SK-N-SH treated with all-trans-retinoic acid at 6 μM for 48 hours (cell line): ENCODE results near the gene PTPRN2.
"Not testable (repeated sequence)": the region's sequence is repeated elsewhere in the genome, so short reads cannot be mapped to it uniquely, and the experiment has no call there.

Experiments
- ATAC-seq: fragments of 200-7000 bp; cut with Tn5 transposase; 3 replicates; pipeline ENCODE4 v1.9.1; 2020; ENCODE audit warnings: mild to moderate bottlenecking, moderate library complexity
- ARNTL ChIP-seq: fragments of 450-650 bp; formaldehyde crosslinking; IDR thresholded peaks from 2 replicates; pipeline ENCODE4 v1.5.0; 2020; ENCODE audit warnings: low read depth, mild to moderate bottlenecking, moderate library complexity, borderline replicate concordance
- BACH2 ChIP-seq: fragments of 250-450 bp; sonication (Bioruptor Pico); IDR thresholded peaks from 2 replicates; pipeline ENCODE4 v1.9.0; 2021; ENCODE audit warnings: mild to moderate bottlenecking, borderline replicate concordance
- ESRRG ChIP-seq: fragments of 250-450 bp; sonication (Bioruptor Pico); IDR thresholded peaks from 2 replicates; pipeline ENCODE4 v1.6.1; 2021; ENCODE audit warnings: mild to moderate bottlenecking
- GLIS3 ChIP-seq: fragments of 250-450 bp; sonication (Bioruptor Pico); IDR thresholded peaks from 2 replicates; pipeline ENCODE4 v1.5.0; 2020; ENCODE audit warnings: mild to moderate bottlenecking, moderate library complexity
- ISL1 ChIP-seq: fragments of 250-450 bp; sonication (Bioruptor Pico); IDR thresholded peaks from 2 replicates; pipeline ENCODE4 v2.1.2; 2022; ENCODE audit warnings: mild to moderate bottlenecking, moderate library complexity
- OSR1 ChIP-seq: fragments of 250-450 bp; sonication (Bioruptor Pico); IDR thresholded peaks from 2 replicates; pipeline ENCODE4 v1.8.0; 2022; ENCODE audit warnings: moderate library complexity, mild to moderate bottlenecking, inconsistent platforms
- PPARA ChIP-seq: fragments of 250-450 bp; sonication (Bioruptor Pico); IDR thresholded peaks from 2 replicates; pipeline ENCODE4 v1.5.0; 2020; ENCODE audit warnings: mild to moderate bottlenecking, borderline replicate concordance
- RARB ChIP-seq: fragments of 250-450 bp; sonication (Bioruptor Pico); IDR thresholded peaks from 2 replicates; pipeline ENCODE4 v1.8.0; 2021; ENCODE audit warnings: mild to moderate bottlenecking, moderate library complexity
- TCF4 ChIP-seq: fragments of 250-450 bp; sonication (Bioruptor Pico); IDR thresholded peaks from 2 replicates; pipeline ENCODE4 v1.8.0; 2021; ENCODE audit warnings: mild to moderate bottlenecking, moderate library complexity, borderline replicate concordance
- TOX ChIP-seq: fragments of 250-450 bp; sonication (Bioruptor Pico); IDR thresholded peaks from 2 replicates; pipeline ENCODE4 v1.8.0; 2021; ENCODE audit warnings: mild to moderate bottlenecking, moderate library complexity, borderline replicate concordance
- ZC3H10 ChIP-seq: fragments of 250-450 bp; sonication (Bioruptor Pico); IDR thresholded peaks from 2 replicates; pipeline ENCODE4 v1.5.1; 2021; ENCODE audit warnings: mild to moderate bottlenecking, moderate library complexity
- ZFP30 ChIP-seq: fragments of 450-650 bp; formaldehyde crosslinking; IDR thresholded peaks from 2 replicates; pipeline ENCODE4 v1.5.0; 2022; ENCODE audit warnings: mild to moderate bottlenecking, moderate library complexity
- ZNF565 ChIP-seq: fragments of 450-650 bp; formaldehyde crosslinking; conservative IDR thresholded peaks from 2 replicates; pipeline ENCODE4 v1.5.0; 2020; ENCODE audit warnings: low read depth, mild to moderate bottlenecking, moderate library complexity
- ZNF70 ChIP-seq: fragments of 450-650 bp; formaldehyde crosslinking; IDR thresholded peaks from 2 replicates; pipeline ENCODE4 v1.5.0; 2020; ENCODE audit warnings: mild to moderate bottlenecking, moderate library complexity
- ZNF8 ChIP-seq: fragments of 450-650 bp; formaldehyde crosslinking; IDR thresholded peaks from 2 replicates; pipeline ENCODE4 v1.5.0; 2020; ENCODE audit warnings: mild to moderate bottlenecking, moderate library complexity
- TF ChIP-seq, protein P1 (sequence below): fragments of 250-450 bp; sonication (Bioruptor Pico); IDR thresholded peaks from 2 replicates; pipeline ENCODE4 v1.5.1; 2021; ENCODE audit warnings: mild to moderate bottlenecking, moderate library complexity
- TF ChIP-seq, protein P2 (sequence below): fragments of 250-450 bp; sonication (Bioruptor Pico); IDR thresholded peaks from 2 replicates; pipeline ENCODE4 v1.8.0; 2020; ENCODE audit warnings: mild to moderate bottlenecking, moderate library complexity, borderline replicate concordance
- TF ChIP-seq, protein P3 (sequence below): fragments of 250-450 bp; sonication (Bioruptor Pico); IDR thresholded peaks from 2 replicates; pipeline ENCODE4 v1.8.0; 2021; ENCODE audit warnings: low read depth, mild to moderate bottlenecking, moderate library complexity, borderline replicate concordance
- TF ChIP-seq, protein P4 (sequence below): fragments of 250-450 bp; sonication (Bioruptor Pico); IDR thresholded peaks from 2 replicates; pipeline ENCODE4 v1.5.1; 2020; ENCODE audit warnings: low read depth, mild to moderate bottlenecking, moderate library complexity

The PTPRN2 gene

DNA sequence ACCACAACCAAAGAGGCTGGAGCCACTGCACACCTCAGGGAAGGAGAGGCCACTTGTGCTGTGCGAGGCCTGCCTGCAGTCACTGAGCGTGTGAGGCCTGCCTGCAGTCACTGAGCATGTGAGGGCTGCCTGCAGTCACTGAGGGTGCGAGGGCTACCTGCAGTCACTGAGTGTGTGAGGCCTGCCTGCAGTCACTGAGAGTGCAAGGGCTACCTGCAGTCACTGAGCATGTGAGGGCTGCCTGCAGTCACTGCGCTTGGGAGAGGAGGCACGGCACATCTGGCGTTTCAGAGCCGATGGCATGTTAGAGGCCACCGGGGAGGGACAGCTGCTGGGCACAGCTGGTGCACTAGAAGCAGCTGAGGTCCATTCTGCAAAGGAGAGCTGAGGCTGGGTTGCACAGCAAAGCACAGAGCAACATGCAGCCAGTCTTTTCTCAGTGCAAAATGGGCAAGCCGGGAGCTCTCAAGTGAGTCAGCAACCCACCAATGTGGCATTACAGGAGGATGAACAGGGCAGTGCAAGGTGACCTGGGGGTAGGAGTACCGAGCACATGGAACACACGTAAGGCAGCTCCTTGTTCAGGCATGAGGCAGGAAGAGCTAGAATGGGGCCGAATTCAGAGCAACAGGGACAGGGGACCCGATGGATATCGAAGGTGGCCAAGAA, 540.1 kb downstream of the PTPRN2 start:
- ATAC-seq: no peak
- TF ChIP-seq TCF4 (CRISPR knock-in tag) (no peak), ESRRG (no peak), ARNTL (CRISPR knock-in tag) (no peak), ZNF565 (CRISPR knock-in tag) (no peak), OSR1 (no peak), GLIS3 (no peak), ZNF70 (no peak), RARB (CRISPR knock-in tag) (no peak), TOX (no peak), ZNF8 (CRISPR knock-in tag) (no peak), ZC3H10 (CRISPR knock-in tag) (no peak), ZFP30 (CRISPR knock-in tag) (no peak), ISL1 (no peak), PPARA (CRISPR knock-in tag) (no peak), BACH2 (no peak)
- TF ChIP-seq, protein P1, sequence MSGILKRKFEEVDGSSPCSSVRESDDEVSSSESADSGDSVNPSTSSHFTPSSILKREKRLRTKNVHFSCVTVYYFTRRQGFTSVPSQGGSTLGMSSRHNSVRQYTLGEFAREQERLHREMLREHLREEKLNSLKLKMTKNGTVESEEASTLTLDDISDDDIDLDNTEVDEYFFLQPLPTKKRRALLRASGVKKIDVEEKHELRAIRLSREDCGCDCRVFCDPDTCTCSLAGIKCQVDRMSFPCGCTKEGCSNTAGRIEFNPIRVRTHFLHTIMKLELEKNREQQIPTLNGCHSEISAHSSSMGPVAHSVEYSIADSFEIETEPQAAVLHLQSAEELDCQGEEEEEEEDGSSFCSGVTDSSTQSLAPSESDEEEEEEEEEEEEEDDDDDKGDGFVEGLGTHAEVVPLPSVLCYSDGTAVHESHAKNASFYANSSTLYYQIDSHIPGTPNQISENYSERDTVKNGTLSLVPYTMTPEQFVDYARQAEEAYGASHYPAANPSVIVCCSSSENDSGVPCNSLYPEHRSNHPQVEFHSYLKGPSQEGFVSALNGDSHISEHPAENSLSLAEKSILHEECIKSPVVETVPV: no peak
- TF ChIP-seq, protein P2, sequence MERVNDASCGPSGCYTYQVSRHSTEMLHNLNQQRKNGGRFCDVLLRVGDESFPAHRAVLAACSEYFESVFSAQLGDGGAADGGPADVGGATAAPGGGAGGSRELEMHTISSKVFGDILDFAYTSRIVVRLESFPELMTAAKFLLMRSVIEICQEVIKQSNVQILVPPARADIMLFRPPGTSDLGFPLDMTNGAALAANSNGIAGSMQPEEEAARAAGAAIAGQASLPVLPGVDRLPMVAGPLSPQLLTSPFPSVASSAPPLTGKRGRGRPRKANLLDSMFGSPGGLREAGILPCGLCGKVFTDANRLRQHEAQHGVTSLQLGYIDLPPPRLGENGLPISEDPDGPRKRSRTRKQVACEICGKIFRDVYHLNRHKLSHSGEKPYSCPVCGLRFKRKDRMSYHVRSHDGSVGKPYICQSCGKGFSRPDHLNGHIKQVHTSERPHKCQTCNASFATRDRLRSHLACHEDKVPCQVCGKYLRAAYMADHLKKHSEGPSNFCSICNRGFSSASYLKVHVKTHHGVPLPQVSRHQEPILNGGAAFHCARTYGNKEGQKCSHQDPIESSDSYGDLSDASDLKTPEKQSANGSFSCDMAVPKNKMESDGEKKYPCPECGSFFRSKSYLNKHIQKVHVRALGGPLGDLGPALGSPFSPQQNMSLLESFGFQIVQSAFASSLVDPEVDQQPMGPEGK (CRISPR knock-in tag): no peak
- TF ChIP-seq, protein P3, sequence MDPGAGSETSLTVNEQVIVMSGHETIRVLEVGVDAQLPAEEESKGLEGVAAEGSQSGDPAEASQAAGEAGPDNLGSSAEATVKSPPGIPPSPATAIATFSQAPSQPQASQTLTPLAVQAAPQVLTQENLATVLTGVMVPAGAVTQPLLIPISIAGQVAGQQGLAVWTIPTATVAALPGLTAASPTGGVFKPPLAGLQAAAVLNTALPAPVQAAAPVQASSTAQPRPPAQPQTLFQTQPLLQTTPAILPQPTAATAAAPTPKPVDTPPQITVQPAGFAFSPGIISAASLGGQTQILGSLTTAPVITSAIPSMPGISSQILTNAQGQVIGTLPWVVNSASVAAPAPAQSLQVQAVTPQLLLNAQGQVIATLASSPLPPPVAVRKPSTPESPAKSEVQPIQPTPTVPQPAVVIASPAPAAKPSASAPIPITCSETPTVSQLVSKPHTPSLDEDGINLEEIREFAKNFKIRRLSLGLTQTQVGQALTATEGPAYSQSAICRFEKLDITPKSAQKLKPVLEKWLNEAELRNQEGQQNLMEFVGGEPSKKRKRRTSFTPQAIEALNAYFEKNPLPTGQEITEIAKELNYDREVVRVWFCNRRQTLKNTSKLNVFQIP (CRISPR knock-in tag): no peak
- TF ChIP-seq, all 23 proteins: peak for 0

DNA sequence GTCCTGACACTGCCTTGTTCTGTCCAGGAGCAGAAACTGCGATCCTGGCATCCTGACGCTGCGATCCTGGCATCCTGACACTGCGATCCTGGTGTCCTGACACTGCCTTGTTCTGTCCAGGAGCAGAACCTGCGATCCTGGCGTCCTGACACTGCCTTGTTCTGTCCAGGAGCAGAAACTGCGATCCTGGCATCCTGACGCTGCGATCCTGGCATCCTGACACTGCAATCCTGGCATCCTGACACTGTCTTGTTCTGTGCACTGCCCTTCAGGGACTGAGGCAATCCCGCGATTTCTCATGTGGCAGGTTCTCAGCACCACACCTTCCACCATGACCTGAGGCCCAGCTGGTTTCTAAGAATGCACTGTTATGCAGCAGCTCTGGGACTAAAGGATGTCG, 541.4 kb downstream of the PTPRN2 start:
- not testable (repeated sequence) for ATAC-seq

DNA sequence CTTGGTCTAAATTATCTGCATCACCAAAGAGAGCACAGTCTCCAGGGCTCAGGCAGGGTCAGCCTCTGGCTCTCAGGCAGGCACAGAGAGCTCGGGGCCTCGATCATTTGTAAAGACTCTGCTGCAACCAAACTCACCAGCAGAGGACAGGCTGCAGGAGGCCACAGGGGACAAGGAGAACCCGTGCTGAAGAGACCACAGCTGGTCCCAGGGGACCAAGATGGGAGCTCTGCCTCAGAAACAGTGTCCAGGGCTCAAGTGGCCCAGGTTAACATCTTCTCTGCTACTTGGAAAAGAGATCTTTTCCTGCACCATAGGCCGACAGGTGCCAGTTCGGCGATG, 543.2 kb downstream of the PTPRN2 start:
- TF ChIP-seq ESRRG: no peak
- no peak for TF ChIP-seq GLIS3
- no peak for TF ChIP-seq ZC3H10 (CRISPR knock-in tag)
- TF ChIP-seq TOX: no peak
- TF ChIP-seq, protein P4, sequence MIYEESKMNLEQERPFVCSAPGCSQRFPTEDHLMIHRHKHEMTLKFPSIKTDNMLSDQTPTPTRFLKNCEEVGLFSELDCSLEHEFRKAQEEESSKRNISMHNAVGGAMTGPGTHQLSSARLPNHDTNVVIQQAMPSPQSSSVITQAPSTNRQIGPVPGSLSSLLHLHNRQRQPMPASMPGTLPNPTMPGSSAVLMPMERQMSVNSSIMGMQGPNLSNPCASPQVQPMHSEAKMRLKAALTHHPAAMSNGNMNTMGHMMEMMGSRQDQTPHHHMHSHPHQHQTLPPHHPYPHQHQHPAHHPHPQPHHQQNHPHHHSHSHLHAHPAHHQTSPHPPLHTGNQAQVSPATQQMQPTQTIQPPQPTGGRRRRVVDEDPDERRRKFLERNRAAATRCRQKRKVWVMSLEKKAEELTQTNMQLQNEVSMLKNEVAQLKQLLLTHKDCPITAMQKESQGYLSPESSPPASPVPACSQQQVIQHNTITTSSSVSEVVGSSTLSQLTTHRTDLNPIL (CRISPR knock-in tag): no peak
- TF ChIP-seq, protein P3 (CRISPR knock-in tag): no peak
- no peak for TF ChIP-seq OSR1
- no peak for TF ChIP-seq PPARA (CRISPR knock-in tag)
- no peak for TF ChIP-seq ZNF8 (CRISPR knock-in tag)
- TF ChIP-seq, protein P2 (CRISPR knock-in tag): no peak
- TF ChIP-seq, all 23 proteins: peak for 0
- no peak for ATAC-seq
